Measurements from ENCODE around the gene OR1N1. TPM values are rescaled to one million over a fixed set of nuclear protein-coding genes. Genes with fewer than 3 reads are reported as not detected.

Gene OR1N1
- total and polyA plus RNA-seq, 2 experiments from 2014 or later = not detected

DNA sequence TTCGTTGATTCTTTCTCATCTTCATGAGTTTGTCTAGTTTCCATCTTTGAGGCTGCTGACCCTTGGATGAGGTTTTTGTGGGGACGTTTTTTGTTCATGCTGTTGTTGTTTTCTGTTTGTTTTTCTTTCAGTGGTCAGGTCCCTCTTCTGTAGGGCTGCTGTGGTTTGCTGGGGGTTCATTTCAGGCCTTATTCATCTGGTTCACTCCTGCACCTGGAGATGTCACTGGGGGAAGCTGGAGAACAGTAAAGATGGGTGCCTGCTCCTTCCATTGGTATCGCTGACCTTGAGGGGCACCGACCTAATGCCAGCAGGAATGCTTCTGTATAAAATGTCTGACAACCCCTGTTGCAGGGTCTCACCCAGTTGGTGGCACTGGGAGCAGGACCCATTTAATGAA, 34.4 kb upstream of the OR1N1 start (continued):
- TF ChIP-seq, protein P1, sequence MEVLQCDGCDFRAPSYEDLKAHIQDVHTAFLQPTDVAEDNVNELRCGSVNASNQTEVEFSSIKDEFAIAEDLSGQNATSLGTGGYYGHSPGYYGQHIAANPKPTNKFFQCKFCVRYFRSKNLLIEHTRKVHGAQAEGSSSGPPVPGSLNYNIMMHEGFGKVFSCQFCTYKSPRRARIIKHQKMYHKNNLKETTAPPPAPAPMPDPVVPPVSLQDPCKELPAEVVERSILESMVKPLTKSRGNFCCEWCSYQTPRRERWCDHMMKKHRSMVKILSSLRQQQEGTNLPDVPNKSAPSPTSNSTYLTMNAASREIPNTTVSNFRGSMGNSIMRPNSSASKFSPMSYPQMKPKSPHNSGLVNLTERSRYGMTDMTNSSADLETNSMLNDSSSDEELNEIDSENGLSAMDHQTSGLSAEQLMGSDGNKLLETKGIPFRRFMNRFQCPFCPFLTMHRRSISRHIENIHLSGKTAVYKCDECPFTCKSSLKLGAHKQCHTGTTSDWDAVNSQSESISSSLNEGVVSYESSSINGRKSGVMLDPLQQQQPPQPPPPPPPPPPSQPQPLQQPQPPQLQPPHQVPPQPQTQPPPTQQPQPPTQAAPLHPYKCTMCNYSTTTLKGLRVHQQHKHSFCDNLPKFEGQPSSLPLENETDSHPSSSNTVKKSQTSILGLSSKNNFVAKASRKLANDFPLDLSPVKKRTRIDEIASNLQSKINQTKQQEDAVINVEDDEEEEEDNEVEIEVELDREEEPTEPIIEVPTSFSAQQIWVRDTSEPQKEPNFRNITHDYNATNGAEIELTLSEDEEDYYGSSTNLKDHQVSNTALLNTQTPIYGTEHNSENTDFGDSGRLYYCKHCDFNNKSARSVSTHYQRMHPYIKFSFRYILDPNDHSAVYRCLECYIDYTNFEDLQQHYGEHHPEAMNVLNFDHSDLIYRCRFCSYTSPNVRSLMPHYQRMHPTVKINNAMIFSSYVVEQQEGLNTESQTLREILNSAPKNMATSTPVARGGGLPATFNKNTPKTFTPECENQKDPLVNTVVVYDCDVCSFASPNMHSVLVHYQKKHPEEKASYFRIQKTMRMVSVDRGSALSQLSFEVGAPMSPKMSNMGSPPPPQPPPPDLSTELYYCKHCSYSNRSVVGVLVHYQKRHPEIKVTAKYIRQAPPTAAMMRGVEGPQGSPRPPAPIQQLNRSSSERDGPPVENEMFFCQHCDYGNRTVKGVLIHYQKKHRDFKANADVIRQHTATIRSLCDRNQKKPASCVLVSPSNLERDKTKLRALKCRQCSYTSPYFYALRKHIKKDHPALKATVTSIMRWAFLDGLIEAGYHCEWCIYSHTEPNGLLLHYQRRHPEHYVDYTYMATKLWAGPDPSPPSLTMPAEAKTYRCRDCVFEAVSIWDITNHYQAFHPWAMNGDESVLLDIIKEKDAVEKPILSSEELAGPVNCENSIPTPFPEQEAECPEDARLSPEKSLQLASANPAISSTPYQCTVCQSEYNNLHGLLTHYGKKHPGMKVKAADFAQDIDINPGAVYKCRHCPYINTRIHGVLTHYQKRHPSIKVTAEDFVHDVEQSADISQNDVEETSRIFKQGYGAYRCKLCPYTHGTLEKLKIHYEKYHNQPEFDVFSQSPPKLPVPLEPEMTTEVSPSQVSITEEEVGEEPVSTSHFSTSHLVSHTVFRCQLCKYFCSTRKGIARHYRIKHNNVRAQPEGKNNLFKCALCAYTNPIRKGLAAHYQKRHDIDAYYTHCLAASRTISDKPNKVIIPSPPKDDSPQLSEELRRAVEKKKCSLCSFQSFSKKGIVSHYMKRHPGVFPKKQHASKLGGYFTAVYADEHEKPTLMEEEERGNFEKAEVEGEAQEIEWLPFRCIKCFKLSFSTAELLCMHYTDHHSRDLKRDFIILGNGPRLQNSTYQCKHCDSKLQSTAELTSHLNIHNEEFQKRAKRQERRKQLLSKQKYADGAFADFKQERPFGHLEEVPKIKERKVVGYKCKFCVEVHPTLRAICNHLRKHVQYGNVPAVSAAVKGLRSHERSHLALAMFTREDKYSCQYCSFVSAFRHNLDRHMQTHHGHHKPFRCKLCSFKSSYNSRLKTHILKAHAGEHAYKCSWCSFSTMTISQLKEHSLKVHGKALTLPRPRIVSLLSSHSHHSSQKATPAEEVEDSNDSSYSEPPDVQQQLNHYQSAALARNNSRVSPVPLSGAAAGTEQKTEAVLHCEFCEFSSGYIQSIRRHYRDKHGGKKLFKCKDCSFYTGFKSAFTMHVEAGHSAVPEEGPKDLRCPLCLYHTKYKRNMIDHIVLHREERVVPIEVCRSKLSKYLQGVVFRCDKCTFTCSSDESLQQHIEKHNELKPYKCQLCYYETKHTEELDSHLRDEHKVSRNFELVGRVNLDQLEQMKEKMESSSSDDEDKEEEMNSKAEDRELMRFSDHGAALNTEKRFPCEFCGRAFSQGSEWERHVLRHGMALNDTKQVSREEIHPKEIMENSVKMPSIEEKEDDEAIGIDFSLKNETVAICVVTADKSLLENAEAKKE (CRISPR knock-in tag; IDR thresholded peaks at IDR 0.05) = no peak
- no peak for TF ChIP-seq EZH2 (IDR thresholded peaks at IDR 0.05; ENCODE audit: low read depth, unreplicated experiment)
- TF ChIP-seq, protein P2, sequence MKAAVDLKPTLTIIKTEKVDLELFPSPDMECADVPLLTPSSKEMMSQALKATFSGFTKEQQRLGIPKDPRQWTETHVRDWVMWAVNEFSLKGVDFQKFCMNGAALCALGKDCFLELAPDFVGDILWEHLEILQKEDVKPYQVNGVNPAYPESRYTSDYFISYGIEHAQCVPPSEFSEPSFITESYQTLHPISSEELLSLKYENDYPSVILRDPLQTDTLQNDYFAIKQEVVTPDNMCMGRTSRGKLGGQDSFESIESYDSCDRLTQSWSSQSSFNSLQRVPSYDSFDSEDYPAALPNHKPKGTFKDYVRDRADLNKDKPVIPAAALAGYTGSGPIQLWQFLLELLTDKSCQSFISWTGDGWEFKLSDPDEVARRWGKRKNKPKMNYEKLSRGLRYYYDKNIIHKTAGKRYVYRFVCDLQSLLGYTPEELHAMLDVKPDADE (IDR thresholded peaks at IDR 0.05) = no peak
- TF ChIP-seq NANOG (IDR thresholded peaks at IDR 0.05; ENCODE audit: borderline replicate concordance) = no peak
- no peak for TF ChIP-seq ZNF114 (CRISPR knock-in tag; IDR thresholded peaks at IDR 0.05)
- TF ChIP-seq POLR2AphosphoS5 (IDR thresholded peaks at IDR 0.05; ENCODE audit: low read depth) = no peak

- H3K9me3 Mint-ChIP-seq = peaks cover 75% of the 10 kb centered on the region
- TF ChIP-seq ZNF114 (CRISPR knock-in tag; IDR thresholded peaks at IDR 0.05) = no peak
- TF ChIP-seq CREB1 (CRISPR knock-in tag; IDR thresholded peaks at IDR 0.05; ENCODE audit: low read depth) = no peak
- no peak for TF ChIP-seq STAT1 (IDR thresholded peaks at IDR 0.05; ENCODE audit: unreplicated experiment)
- TF ChIP-seq POLR2AphosphoS5 (IDR thresholded peaks at IDR 0.05; ENCODE audit: low read depth) = no peak
- TF ChIP-seq NANOG (IDR thresholded peaks at IDR 0.05; ENCODE audit: borderline replicate concordance) = no peak
- no peak for TF ChIP-seq REST (IDR thresholded peaks at IDR 0.05; ENCODE audit: unreplicated experiment)
- no peak for TF ChIP-seq EZH2phosphoT487 (IDR thresholded peaks at IDR 0.05; ENCODE audit: unreplicated experiment)
- TF ChIP-seq JUNB (IDR thresholded peaks at IDR 0.05; ENCODE audit: unreplicated experiment) = no peak
- TF ChIP-seq, protein P2 (IDR thresholded peaks at IDR 0.05) = no peak
- TF ChIP-seq EZH2 (IDR thresholded peaks at IDR 0.05; ENCODE audit: low read depth, unreplicated experiment) = no peak
These were observed 25.7 kb upstream of the OR1N1 start, which contains the start of gene OR1N2 for GRCh38 chr9:122552812-122553211. Gene OR1N2, plus strand, starts transcription at chr9:122553112. Its CDS starts 100 bp downstream, at chr9:122553212.

More at GRCh38 chr9:122552812-122553211, 25.7 kb upstream of the OR1N1 start, which contains the start of gene OR1N2:
- no peak within 1 kb of the TSS for H3K4me2 ChIP-seq
- no peaks in the 10 kb centered on the region for H3K27me3 ChIP-seq (ENCODE audit: insufficient read depth)
- Mint-ChIP-seq H3K27me3 (ENCODE audit: insufficient read depth, low read depth, poor library complexity) (peaks cover 4% of the 10 kb centered on the region), H3K27ac (no peak within 1 kb of the TSS), H3K4me1 (no peaks in the 10 kb centered on the region), H3K36me3 (ENCODE audit: low read depth) (peaks cover 3% of the 10 kb centered on the region; the same call in 2 of the 3 replicates), H3K4me3 (no peak within 1 kb of the TSS)
- no peak within 1 kb of the TSS for H2AFZ ChIP-seq
- no peak within 1 kb of the TSS for H3K27ac ChIP-seq (ENCODE audit: low read depth)
- H3K4me3 ChIP-seq = no peak within 1 kb of the TSS
- no peaks in the 10 kb centered on the region for H3K4me1 ChIP-seq (ENCODE audit: insufficient read depth)
- no peak for ATAC-seq
- no peaks in the 10 kb centered on the region for H3K36me3 ChIP-seq (ENCODE audit: insufficient read depth)
- H3K79me2 ChIP-seq (replicated peaks; ENCODE audit: insufficient read depth) = no peaks in the 10 kb centered on the region
- DNase-seq (ENCODE audit: low spot score) = no peak
- no peaks in the 10 kb centered on the region for H4K20me1 ChIP-seq (replicated peaks; ENCODE audit: insufficient read depth)
- no peaks in the 10 kb centered on the region for H3F3A ChIP-seq (replicated peaks; ENCODE audit: low read depth)
- H3K9me2 ChIP-seq (ENCODE audit: insufficient read depth) = no peaks in the 10 kb centered on the region; the same call in 1 of the 2 replicates
